ENCODE measurements around the gene OR2M5. TPM values are rescaled to one million over a fixed set of nuclear protein-coding genes. Genes with fewer than 3 reads are reported as not detected.

Gene OR2M5
- total and polyA plus RNA-seq, 4 donors: not detected

Other genes starting within 250 kb of the OR2M5 start
- gene OR2W3, start 249.6 kb upstream of the OR2M5 start, total RNA-seq: 1 to 10 TPM; 2.1 to 4.8 TPM
- 1 to 10 TPM; 5.6 to 7.8 TPM for gene OR2W3, start 249.6 kb upstream of the OR2M5 start, polyA plus RNA-seq (ENCODE audit: insufficient read length in 2 of 2)
- under 1 TPM; 0.20 to 0.39 TPM for gene OR2T8, start 224.9 kb upstream of the OR2M5 start, total RNA-seq
- 1 to 10 TPM; 1.7 to 2.1 TPM for gene OR2T8, start 224.9 kb upstream of the OR2M5 start, polyA plus RNA-seq (ENCODE audit: insufficient read length in 2 of 2)
- gene OR2AJ1, start 220.3 kb upstream of the OR2M5 start, total RNA-seq: under 1 TPM in 1 of 2 donors, not detected in 1; 0.10 TPM
- gene OR2AJ1, start 220.3 kb upstream of the OR2M5 start, polyA plus RNA-seq (ENCODE audit: insufficient read length in 2 of 2): not detected
- gene OR2L8, start 196.3 kb upstream of the OR2M5 start, total RNA-seq: 1 to 10 TPM in 1 of 2 donors, under 1 TPM in 1; 0.44 to 1.2 TPM
- not detected for gene OR2L8, start 196.3 kb upstream of the OR2M5 start, polyA plus RNA-seq (ENCODE audit: insufficient read length in 2 of 2)
- gene OR2AK2, start 179.9 kb upstream of the OR2M5 start, total RNA-seq: 1 to 10 TPM in 1 of 2 donors, under 1 TPM in 1; 0.44 to 1.1 TPM
- not detected for gene OR2AK2, start 179.9 kb upstream of the OR2M5 start, polyA plus RNA-seq (ENCODE audit: insufficient read length in 2 of 2)
- gene OR2L5, start 131.5 kb upstream of the OR2M5 start, total RNA-seq: under 1 TPM; 0.17 to 0.89 TPM
- under 1 TPM in 1 of 2 donors, not detected in 1; 0.09 TPM for gene OR2L5, start 131.5 kb upstream of the OR2M5 start, polyA plus RNA-seq (ENCODE audit: insufficient read length in 2 of 2)
- under 1 TPM; 0.39 to 0.50 TPM for gene OR2L2, start 115.1 kb upstream of the OR2M5 start, total RNA-seq
- under 1 TPM; 0.27 to 0.44 TPM for gene OR2L2, start 115.1 kb upstream of the OR2M5 start, polyA plus RNA-seq (ENCODE audit: insufficient read length in 2 of 2)
- gene OR2L3, start 98.3 kb upstream of the OR2M5 start, total RNA-seq: under 1 TPM; 0.11 to 0.79 TPM
- gene OR2L3, start 98.3 kb upstream of the OR2M5 start, polyA plus RNA-seq (ENCODE audit: insufficient read length in 2 of 2): under 1 TPM; 0.24 to 0.42 TPM
- 1 to 10 TPM in 1 of 2 donors, under 1 TPM in 1; 0.94 to 2.6 TPM for gene OR2L13, start 50.0 kb upstream of the OR2M5 start, total RNA-seq
- 1 to 10 TPM; 5.8 to 6.4 TPM for gene OR2L13, start 50.0 kb upstream of the OR2M5 start, polyA plus RNA-seq (ENCODE audit: insufficient read length in 2 of 2)
- under 1 TPM; 0.17 to 0.40 TPM for gene OR2M2, start 29.7 kb downstream of the OR2M5 start, total RNA-seq
- not detected for gene OR2M2, start 29.7 kb downstream of the OR2M5 start, polyA plus RNA-seq (ENCODE audit: insufficient read length in 2 of 2)
- under 1 TPM; 0.06 to 0.40 TPM for gene OR2M3, start 52.1 kb downstream of the OR2M5 start, total RNA-seq
- gene OR2M3, start 52.1 kb downstream of the OR2M5 start, polyA plus RNA-seq (ENCODE audit: insufficient read length in 2 of 2): under 1 TPM; 0.05 to 0.08 TPM
- under 1 TPM; 0.11 to 0.40 TPM for gene OR2M4, start 86.3 kb downstream of the OR2M5 start, total RNA-seq
- under 1 TPM; 0.17 to 0.39 TPM for gene OR2M4, start 86.3 kb downstream of the OR2M5 start, polyA plus RNA-seq (ENCODE audit: insufficient read length in 2 of 2)
- gene OR2T33, start 132.8 kb downstream of the OR2M5 start, total RNA-seq: under 1 TPM in 1 of 2 donors, not detected in 1; 0.11 TPM
- under 1 TPM; 0.24 to 0.41 TPM for gene OR2T33, start 132.8 kb downstream of the OR2M5 start, polyA plus RNA-seq (ENCODE audit: insufficient read length in 2 of 2)
- gene OR2T12, start 158.3 kb downstream of the OR2M5 start, total RNA-seq: not detected
- under 1 TPM in 1 of 2 donors, not detected in 1; 0.05 TPM for gene OR2T12, start 158.3 kb downstream of the OR2M5 start, polyA plus RNA-seq (ENCODE audit: insufficient read length in 2 of 2)
- not detected for gene OR2M7, start 179.4 kb downstream of the OR2M5 start, total RNA-seq
- gene OR2M7, start 179.4 kb downstream of the OR2M5 start, polyA plus RNA-seq (ENCODE audit: insufficient read length in 2 of 2): not detected
- not detected for gene OR14C36, start 203.6 kb downstream of the OR2M5 start, total RNA-seq
- not detected for gene OR14C36, start 203.6 kb downstream of the OR2M5 start, polyA plus RNA-seq (ENCODE audit: insufficient read length in 2 of 2)
- not detected for gene OR2T4, start 216.5 kb downstream of the OR2M5 start, total RNA-seq
- gene OR2T4, start 216.5 kb downstream of the OR2M5 start, polyA plus RNA-seq (ENCODE audit: insufficient read length in 2 of 2): not detected
- gene OR2T6, start 230.6 kb downstream of the OR2M5 start, total RNA-seq: under 1 TPM in 1 of 2 donors, not detected in 1; 0.20 TPM
- under 1 TPM; 0.10 to 0.12 TPM for gene OR2T6, start 230.6 kb downstream of the OR2M5 start, polyA plus RNA-seq (ENCODE audit: insufficient read length in 2 of 2)